ENCODE results near the gene PID1.

PID1 gene

DNA sequence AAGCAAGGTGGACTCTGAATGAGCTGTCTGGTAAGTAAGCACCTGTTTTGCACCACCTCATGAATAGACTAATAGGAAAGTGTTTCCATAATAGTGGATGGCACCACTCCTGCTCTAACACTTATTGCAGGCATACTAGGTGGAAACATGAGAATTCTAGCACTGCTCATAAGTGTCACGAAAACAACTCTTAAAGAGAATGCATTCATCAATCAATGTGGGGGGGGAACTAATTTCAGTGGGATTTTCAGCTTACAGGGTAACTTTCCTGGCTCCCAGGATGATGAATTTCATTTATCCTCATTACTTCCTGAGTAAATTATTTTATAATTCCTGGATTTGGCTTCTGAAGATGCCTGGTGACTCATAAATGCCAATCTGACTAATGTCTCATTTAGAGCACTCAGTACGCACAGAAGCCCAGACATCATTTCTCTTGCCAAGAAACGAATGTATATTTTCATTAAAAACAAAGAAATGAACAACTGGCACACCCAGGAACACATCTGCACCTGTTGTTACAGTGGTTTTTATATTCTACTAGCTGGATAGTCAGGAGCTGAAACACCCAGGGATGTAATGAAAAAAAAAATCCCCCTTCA is 129.6 kb downstream of the PID1 start:
- no peak overlapping the region for H3K27ac ChIP-seq (ENCODE audit: low read length)
- no peaks in the 10 kb centered on the region for H3K79me2 ChIP-seq (ENCODE audit: low read length)
- H3K4me2 ChIP-seq (ENCODE audit: low read depth, low read length), result no peak overlapping the region
- no peak overlapping the region for H3K4me3 ChIP-seq (ENCODE audit: low read length)
- H4K20me1 ChIP-seq (ENCODE audit: insufficient read depth, low read length), result no peaks in the 10 kb centered on the region
- no peak overlapping the region for H3K9ac ChIP-seq (ENCODE audit: low read length)
- DNase-seq, result no peak
- H3K27me3 ChIP-seq (replicated peaks; ENCODE audit: insufficient read depth, low read length), result no peaks in the 10 kb centered on the region
- H3K36me3 ChIP-seq (replicated peaks; ENCODE audit: insufficient read depth, low read length), result no peaks in the 10 kb centered on the region
- no peaks in the 10 kb centered on the region for H3F3A ChIP-seq (ENCODE audit: insufficient read depth, low read length)
- no peak overlapping the region for H2AFZ ChIP-seq (ENCODE audit: low read length)
- no peaks in the 10 kb centered on the region for H3K9me3 ChIP-seq (replicated peaks; ENCODE audit: insufficient read depth, low read length)
- no peaks in the 10 kb centered on the region for H3K9me2 ChIP-seq (replicated peaks; ENCODE audit: insufficient read depth, low read length)
- TF ChIP-seq EZH2 (optimal IDR thresholded peaks at IDR 0.05; ENCODE audit: low read depth, low read length) (no peak), EZH2phosphoT487 (IDR thresholded peaks at IDR 0.05; ENCODE audit: low read length) (no peak)
- TF ChIP-seq, protein P1, sequence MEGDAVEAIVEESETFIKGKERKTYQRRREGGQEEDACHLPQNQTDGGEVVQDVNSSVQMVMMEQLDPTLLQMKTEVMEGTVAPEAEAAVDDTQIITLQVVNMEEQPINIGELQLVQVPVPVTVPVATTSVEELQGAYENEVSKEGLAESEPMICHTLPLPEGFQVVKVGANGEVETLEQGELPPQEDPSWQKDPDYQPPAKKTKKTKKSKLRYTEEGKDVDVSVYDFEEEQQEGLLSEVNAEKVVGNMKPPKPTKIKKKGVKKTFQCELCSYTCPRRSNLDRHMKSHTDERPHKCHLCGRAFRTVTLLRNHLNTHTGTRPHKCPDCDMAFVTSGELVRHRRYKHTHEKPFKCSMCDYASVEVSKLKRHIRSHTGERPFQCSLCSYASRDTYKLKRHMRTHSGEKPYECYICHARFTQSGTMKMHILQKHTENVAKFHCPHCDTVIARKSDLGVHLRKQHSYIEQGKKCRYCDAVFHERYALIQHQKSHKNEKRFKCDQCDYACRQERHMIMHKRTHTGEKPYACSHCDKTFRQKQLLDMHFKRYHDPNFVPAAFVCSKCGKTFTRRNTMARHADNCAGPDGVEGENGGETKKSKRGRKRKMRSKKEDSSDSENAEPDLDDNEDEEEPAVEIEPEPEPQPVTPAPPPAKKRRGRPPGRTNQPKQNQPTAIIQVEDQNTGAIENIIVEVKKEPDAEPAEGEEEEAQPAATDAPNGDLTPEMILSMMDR (IDR thresholded peaks at IDR 0.05; ENCODE audit: low read length), result no peak
- no peaks in the 10 kb centered on the region for H3K4me1 ChIP-seq (ENCODE audit: low read length)

- H3K4me1 ChIP-seq (ENCODE audit: low read length), result no peaks in the 10 kb centered on the region
Observed at GRCh38 chr2:229137639-229138038, 133.4 kb downstream of the PID1 start.

GRCh38 chr2:229137066-229137465 is 134.0 kb downstream of the PID1 start:
- no peaks in the 10 kb centered on the region for H3K9me3 ChIP-seq (replicated peaks; ENCODE audit: insufficient read depth, low read length)
- H3K79me2 ChIP-seq (ENCODE audit: low read length), result no peaks in the 10 kb centered on the region

More at GRCh38 chr2:229137639-229138038, 133.4 kb downstream of the PID1 start:
- no peak overlapping the region for H3K9ac ChIP-seq (ENCODE audit: low read length)
- no peaks in the 10 kb centered on the region for H3K9me3 ChIP-seq (replicated peaks; ENCODE audit: insufficient read depth, low read length)
- no peak for DNase-seq
- no peaks in the 10 kb centered on the region for H3K79me2 ChIP-seq (ENCODE audit: low read length)
- no peaks in the 10 kb centered on the region for H3K9me2 ChIP-seq (replicated peaks; ENCODE audit: insufficient read depth, low read length)
- no peaks in the 10 kb centered on the region for H3K27me3 ChIP-seq (replicated peaks; ENCODE audit: insufficient read depth, low read length)
- no peaks in the 10 kb centered on the region for H3F3A ChIP-seq (ENCODE audit: insufficient read depth, low read length)
- H3K36me3 ChIP-seq (replicated peaks; ENCODE audit: insufficient read depth, low read length), result no peaks in the 10 kb centered on the region
- H3K4me3 ChIP-seq (ENCODE audit: low read length), result no peak overlapping the region
- no peaks in the 10 kb centered on the region for H4K20me1 ChIP-seq (ENCODE audit: insufficient read depth, low read length)
- no peak overlapping the region for H3K4me2 ChIP-seq (ENCODE audit: low read depth, low read length)
- H3K27ac ChIP-seq (ENCODE audit: low read length), result no peak overlapping the region
- no peak overlapping the region for H2AFZ ChIP-seq (ENCODE audit: low read length)
- TF ChIP-seq EZH2phosphoT487 (IDR thresholded peaks at IDR 0.05; ENCODE audit: low read length) (no peak), EZH2 (optimal IDR thresholded peaks at IDR 0.05; ENCODE audit: low read depth, low read length) (no peak)
- TF ChIP-seq, protein P1 (IDR thresholded peaks at IDR 0.05; ENCODE audit: low read length), result no peak

More at GRCh38 chr2:229137066-229137465, 134.0 kb downstream of the PID1 start:
- H3K4me3 ChIP-seq (ENCODE audit: low read length), result no peak overlapping the region
- H3K4me1 ChIP-seq (ENCODE audit: low read length), result no peaks in the 10 kb centered on the region
- no peak overlapping the region for H3K27ac ChIP-seq (ENCODE audit: low read length)
- no peaks in the 10 kb centered on the region for H3K9me2 ChIP-seq (replicated peaks; ENCODE audit: insufficient read depth, low read length)
- H3K27me3 ChIP-seq (replicated peaks; ENCODE audit: insufficient read depth, low read length), result no peaks in the 10 kb centered on the region
- H3K4me2 ChIP-seq (ENCODE audit: low read depth, low read length), result no peak overlapping the region
- no peak overlapping the region for H2AFZ ChIP-seq (ENCODE audit: low read length)
- H4K20me1 ChIP-seq (ENCODE audit: insufficient read depth, low read length), result no peaks in the 10 kb centered on the region
- H3F3A ChIP-seq (ENCODE audit: insufficient read depth, low read length), result no peaks in the 10 kb centered on the region
- no peak for DNase-seq
- H3K9ac ChIP-seq (ENCODE audit: low read length), result no peak overlapping the region
- no peaks in the 10 kb centered on the region for H3K36me3 ChIP-seq (replicated peaks; ENCODE audit: insufficient read depth, low read length)
- TF ChIP-seq, protein P1 (IDR thresholded peaks at IDR 0.05; ENCODE audit: low read length), result no peak
- TF ChIP-seq EZH2phosphoT487 (IDR thresholded peaks at IDR 0.05; ENCODE audit: low read length), result no peak
- TF ChIP-seq EZH2 (optimal IDR thresholded peaks at IDR 0.05; ENCODE audit: low read depth, low read length), result no peak
